Measurements from ENCODE around the gene ANO6.

The ANO6 gene

DNA sequence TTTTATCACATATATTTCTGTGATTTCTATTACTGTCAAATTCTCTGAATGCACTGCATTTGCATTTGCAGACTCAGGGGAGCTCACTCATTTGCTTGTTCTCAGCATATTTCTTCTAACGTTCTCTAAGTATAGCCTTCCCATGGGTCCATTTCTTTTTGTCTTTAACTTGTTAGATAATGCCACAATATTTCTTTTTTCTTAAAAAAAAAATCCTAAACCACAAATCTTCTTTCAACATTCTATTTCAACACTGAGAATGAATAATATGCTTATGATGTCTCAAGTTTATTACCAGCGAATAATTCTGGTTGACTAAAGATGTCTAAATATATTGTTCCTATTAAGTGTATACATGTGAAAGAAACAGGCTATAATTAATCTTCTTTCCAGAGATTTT, 200.2 kb downstream of the ANO6 start:
- Histone ChIP-seq H3K9me3 (ENCODE audit: control insufficient read depth in 1 of 2, low read length in 2 of 2) (no peaks in the 10 kb centered on the region), H3K36me3 (ENCODE audit: control insufficient read depth in 1 of 2, insufficient read depth in 2 of 2, low read length in 2 of 2) (peaks cover 33 to 52% of the 10 kb centered on the region in 2 donors)

DNA sequence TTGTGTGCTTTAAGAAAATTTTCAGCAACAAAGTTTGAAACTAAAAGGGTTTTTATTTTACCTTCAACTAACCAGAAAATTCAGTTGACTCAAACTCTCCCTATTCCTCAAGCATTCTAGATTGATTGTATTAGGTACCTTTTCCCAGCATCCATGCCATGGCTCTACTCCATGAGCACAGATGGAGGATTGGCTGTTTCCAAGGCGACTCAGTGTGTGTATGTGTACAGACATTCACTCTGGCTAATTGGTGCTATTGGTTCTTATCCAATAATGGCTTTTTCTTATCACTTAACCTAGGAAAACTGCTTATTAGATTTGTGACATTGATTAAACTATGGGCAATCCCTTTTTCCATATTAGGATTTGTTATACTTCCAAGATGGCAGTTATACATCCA, 202.6 kb downstream of the ANO6 start:
- Histone ChIP-seq H3K9ac (ENCODE audit: low read depth in 1 of 2, low read length in 2 of 2) (no peak overlapping the region), H3K27me3 (ENCODE audit: control insufficient read depth in 1 of 2, insufficient read depth in 2 of 2, low read length in 2 of 2) (no peaks in the 10 kb centered on the region), H3K36me3 (ENCODE audit: control insufficient read depth in 1 of 2, insufficient read depth in 2 of 2, low read length in 2 of 2) (peaks cover 27 to 53% of the 10 kb centered on the region in 2 donors), H3K27ac (ENCODE audit: low read depth, low read length) (no peak overlapping the region), H3K4me1 (ENCODE audit: control insufficient read depth in 1 of 2, insufficient read depth in 2 of 2, low read length in 2 of 2) (no peaks in the 10 kb centered on the region), H3K9me3 (ENCODE audit: control insufficient read depth in 1 of 2, low read length in 2 of 2) (no peaks in the 10 kb centered on the region), H3K4me3 (ENCODE audit: low read depth in 1 of 2, low read length in 2 of 2) (no peak overlapping the region)

More for the DNA sequence above, 200.2 kb downstream of the ANO6 start:
- no peak overlapping the region for H3K4me3 ChIP-seq (ENCODE audit: low read depth in 1 of 2, low read length in 2 of 2)
- no peak overlapping the region for H3K9ac ChIP-seq (ENCODE audit: low read depth in 1 of 2, low read length in 2 of 2)
- no peaks in the 10 kb centered on the region for H3K27me3 ChIP-seq (ENCODE audit: control insufficient read depth in 1 of 2, insufficient read depth in 2 of 2, low read length in 2 of 2)
- no peak overlapping the region for H3K27ac ChIP-seq (ENCODE audit: low read depth, low read length)
- H3K4me1 ChIP-seq (ENCODE audit: control insufficient read depth in 1 of 2, insufficient read depth in 2 of 2, low read length in 2 of 2) = no peaks in the 10 kb centered on the region

DNA sequence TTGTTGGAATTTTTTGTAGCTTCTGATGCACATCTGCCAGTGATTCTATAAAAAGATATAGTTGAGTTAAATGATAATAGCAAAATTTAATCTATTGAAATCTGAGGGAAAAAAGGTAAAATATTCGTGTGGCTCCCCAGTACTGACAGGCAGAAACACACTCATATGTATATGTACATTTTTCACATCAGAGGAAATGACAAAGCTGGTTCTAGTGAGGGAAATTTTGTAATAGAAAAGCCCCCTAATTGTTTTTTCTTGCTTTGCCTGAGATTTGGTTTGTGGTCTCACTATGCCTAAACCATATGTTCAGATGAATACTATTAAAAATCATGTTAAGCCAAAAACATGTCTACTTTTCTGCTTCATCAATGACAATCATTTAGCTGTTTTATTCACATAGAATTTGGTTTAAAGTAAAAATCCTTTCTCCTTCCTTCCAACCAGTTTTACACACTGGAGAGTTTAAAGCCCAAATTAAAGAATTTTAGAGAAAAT, 203.5 kb downstream of the ANO6 start:
- Histone ChIP-seq H3K4me1 (ENCODE audit: control insufficient read depth in 1 of 2, insufficient read depth in 2 of 2, low read length in 2 of 2) (no peaks in the 10 kb centered on the region), H3K4me3 (ENCODE audit: low read depth in 1 of 2, low read length in 2 of 2) (no peak overlapping the region), H3K27ac (ENCODE audit: low read depth, low read length) (no peak overlapping the region), H3K9ac (ENCODE audit: low read depth in 1 of 2, low read length in 2 of 2) (no peak overlapping the region), H3K9me3 (ENCODE audit: control insufficient read depth in 1 of 2, low read length in 2 of 2) (no peaks in the 10 kb centered on the region), H3K36me3 (ENCODE audit: control insufficient read depth in 1 of 2, insufficient read depth in 2 of 2, low read length in 2 of 2) (peaks cover 29 to 58% of the 10 kb centered on the region in 2 donors), H3K27me3 (ENCODE audit: control insufficient read depth in 1 of 2, insufficient read depth in 2 of 2, low read length in 2 of 2) (no peaks in the 10 kb centered on the region)

DNA sequence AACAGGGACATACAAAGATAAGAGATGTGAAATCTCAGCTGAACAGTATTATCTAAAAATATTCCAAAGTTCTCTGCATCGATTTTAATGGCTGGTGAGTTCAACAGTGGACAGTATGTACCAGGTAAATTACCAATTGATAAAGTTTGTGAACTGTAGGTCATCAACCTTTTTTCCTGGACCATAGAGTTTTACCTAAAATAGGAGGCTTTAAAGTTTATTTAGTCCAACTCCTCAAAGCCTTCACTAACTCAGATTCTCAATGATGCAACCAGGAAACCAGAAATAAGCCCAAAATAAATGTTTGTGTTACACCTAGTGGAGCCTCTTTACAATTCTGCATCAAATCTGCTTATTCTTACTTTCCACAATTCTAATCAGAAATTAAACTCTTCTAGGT, 205.8 kb downstream of the ANO6 start:
- H3K36me3 ChIP-seq (ENCODE audit: control insufficient read depth in 1 of 2, insufficient read depth in 2 of 2, low read length in 2 of 2) = peaks cover 29 to 57% of the 10 kb centered on the region in 2 donors
- no peak overlapping the region for H3K4me3 ChIP-seq (ENCODE audit: low read depth in 1 of 2, low read length in 2 of 2)
- no peaks in the 10 kb centered on the region for H3K9me3 ChIP-seq (ENCODE audit: control insufficient read depth in 1 of 2, low read length in 2 of 2)
- H3K27me3 ChIP-seq (ENCODE audit: control insufficient read depth in 1 of 2, insufficient read depth in 2 of 2, low read length in 2 of 2) = no peaks in the 10 kb centered on the region
- H3K9ac ChIP-seq (ENCODE audit: low read depth in 1 of 2, low read length in 2 of 2) = no peak overlapping the region
- no peaks in the 10 kb centered on the region for H3K4me1 ChIP-seq (ENCODE audit: control insufficient read depth in 1 of 2, insufficient read depth in 2 of 2, low read length in 2 of 2)
- no peak overlapping the region for H3K27ac ChIP-seq (ENCODE audit: low read depth, low read length)

GRCh38 chr12:45423931-45424330, 208.0 kb downstream of the ANO6 start:
- H3K9ac ChIP-seq (ENCODE audit: low read depth in 1 of 2, low read length in 2 of 2) = no peak overlapping the region
- H3K27ac ChIP-seq (ENCODE audit: low read depth, low read length) = no peak overlapping the region
- no peaks in the 10 kb centered on the region for H3K4me1 ChIP-seq (ENCODE audit: control insufficient read depth in 1 of 2, insufficient read depth in 2 of 2, low read length in 2 of 2)
- H3K9me3 ChIP-seq (ENCODE audit: control insufficient read depth in 1 of 2, low read length in 2 of 2) = no peaks in the 10 kb centered on the region
- H3K4me3 ChIP-seq (ENCODE audit: low read depth in 1 of 2, low read length in 2 of 2) = no peak overlapping the region
- H3K27me3 ChIP-seq (ENCODE audit: control insufficient read depth in 1 of 2, insufficient read depth in 2 of 2, low read length in 2 of 2) = no peaks in the 10 kb centered on the region
- H3K36me3 ChIP-seq (ENCODE audit: control insufficient read depth in 1 of 2, insufficient read depth in 2 of 2, low read length in 2 of 2) = peaks cover 25 to 42% of the 10 kb centered on the region in 2 donors

- H3K9ac ChIP-seq (ENCODE audit: low read depth in 1 of 2, low read length in 2 of 2) = no peak overlapping the region
- H3K4me3 ChIP-seq (ENCODE audit: low read depth in 1 of 2, low read length in 2 of 2) = no peak overlapping the region
- no peaks in the 10 kb centered on the region for H3K4me1 ChIP-seq (ENCODE audit: control insufficient read depth in 1 of 2, insufficient read depth in 2 of 2, low read length in 2 of 2)
- no peak overlapping the region for H3K27ac ChIP-seq (ENCODE audit: low read depth, low read length)
- peaks cover 29 to 46% of the 10 kb centered on the region in 2 donors for H3K36me3 ChIP-seq (ENCODE audit: control insufficient read depth in 1 of 2, insufficient read depth in 2 of 2, low read length in 2 of 2)
- no peaks in the 10 kb centered on the region for H3K27me3 ChIP-seq (ENCODE audit: control insufficient read depth in 1 of 2, insufficient read depth in 2 of 2, low read length in 2 of 2)
- no peaks in the 10 kb centered on the region for H3K9me3 ChIP-seq (ENCODE audit: control insufficient read depth in 1 of 2, low read length in 2 of 2)
Measured at GRCh38 chr12:45425426-45425825, 209.5 kb downstream of the ANO6 start.

GRCh38 chr12:45426294-45426693, 210.4 kb downstream of the ANO6 start:
- H3K36me3 ChIP-seq (ENCODE audit: control insufficient read depth in 1 of 2, insufficient read depth in 2 of 2, low read length in 2 of 2) = peaks cover 29 to 49% of the 10 kb centered on the region in 2 donors
- no peak overlapping the region for H3K4me3 ChIP-seq (ENCODE audit: low read depth in 1 of 2, low read length in 2 of 2)
- no peak overlapping the region for H3K27ac ChIP-seq (ENCODE audit: low read depth, low read length)
- H3K4me1 ChIP-seq (ENCODE audit: control insufficient read depth in 1 of 2, insufficient read depth in 2 of 2, low read length in 2 of 2) = no peaks in the 10 kb centered on the region
- H3K9me3 ChIP-seq (ENCODE audit: control insufficient read depth in 1 of 2, low read length in 2 of 2) = no peaks in the 10 kb centered on the region
- H3K9ac ChIP-seq (ENCODE audit: low read depth in 1 of 2, low read length in 2 of 2) = no peak overlapping the region
- H3K27me3 ChIP-seq (ENCODE audit: control insufficient read depth in 1 of 2, insufficient read depth in 2 of 2, low read length in 2 of 2) = no peaks in the 10 kb centered on the region

- H3K9ac ChIP-seq (ENCODE audit: low read depth in 1 of 2, low read length in 2 of 2) = no peak overlapping the region
- H3K4me1 ChIP-seq (ENCODE audit: control insufficient read depth in 1 of 2, insufficient read depth in 2 of 2, low read length in 2 of 2) = no peaks in the 10 kb centered on the region
- no peak overlapping the region for H3K4me3 ChIP-seq (ENCODE audit: low read depth in 1 of 2, low read length in 2 of 2)
- H3K9me3 ChIP-seq (ENCODE audit: control insufficient read depth in 1 of 2, low read length in 2 of 2) = no peaks in the 10 kb centered on the region
- no peak overlapping the region for H3K27ac ChIP-seq (ENCODE audit: low read depth, low read length)
- no peaks in the 10 kb centered on the region for H3K27me3 ChIP-seq (ENCODE audit: control insufficient read depth in 1 of 2, insufficient read depth in 2 of 2, low read length in 2 of 2)
- H3K36me3 ChIP-seq (ENCODE audit: control insufficient read depth in 1 of 2, insufficient read depth in 2 of 2, low read length in 2 of 2) = peaks cover 29 to 44% of the 10 kb centered on the region in 2 donors
Measured at GRCh38 chr12:45427042-45427441, 211.1 kb downstream of the ANO6 start.

- Histone ChIP-seq H3K27me3 (ENCODE audit: control insufficient read depth in 1 of 2, insufficient read depth in 2 of 2, low read length in 2 of 2) (no peaks in the 10 kb centered on the region), H3K36me3 (ENCODE audit: control insufficient read depth in 1 of 2, insufficient read depth in 2 of 2, low read length in 2 of 2) (peaks cover 20 to 36% of the 10 kb centered on the region in 2 donors), H3K4me3 (ENCODE audit: low read depth in 1 of 2, low read length in 2 of 2) (no peak overlapping the region), H3K9me3 (ENCODE audit: control insufficient read depth in 1 of 2, low read length in 2 of 2) (no peaks in the 10 kb centered on the region), H3K9ac (ENCODE audit: low read depth in 1 of 2, low read length in 2 of 2) (no peak overlapping the region), H3K27ac (ENCODE audit: low read depth, low read length) (no peak overlapping the region), H3K4me1 (ENCODE audit: control insufficient read depth in 1 of 2, insufficient read depth in 2 of 2, low read length in 2 of 2) (no peaks in the 10 kb centered on the region)
Measured at GRCh38 chr12:45429831-45430230, 213.9 kb downstream of the ANO6 start.

DNA sequence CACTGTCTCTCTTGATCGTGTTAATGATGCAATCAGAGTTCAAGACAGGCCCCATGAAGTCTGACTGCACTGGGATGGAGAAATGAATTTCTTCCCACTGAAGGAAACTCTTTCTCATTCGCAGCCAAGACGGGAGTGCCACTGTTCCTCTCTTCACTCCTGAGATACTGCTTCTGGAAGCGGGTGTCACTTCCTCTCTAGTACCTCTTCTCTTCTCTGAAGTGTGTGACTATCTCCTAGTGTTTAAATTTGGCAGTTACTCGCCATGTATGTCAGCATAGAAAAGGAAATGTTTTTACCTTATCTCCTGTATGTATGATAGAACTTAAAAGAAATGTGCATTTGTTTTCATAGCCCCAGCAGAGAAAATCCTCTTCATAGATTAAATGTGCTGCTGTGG, 215.2 kb downstream of the ANO6 start:
- Histone ChIP-seq H3K4me1 (ENCODE audit: control insufficient read depth in 1 of 2, insufficient read depth in 2 of 2, low read length in 2 of 2) (no peaks in the 10 kb centered on the region), H3K4me3 (ENCODE audit: low read depth in 1 of 2, low read length in 2 of 2) (no peak overlapping the region), H3K9ac (ENCODE audit: low read depth in 1 of 2, low read length in 2 of 2) (no peak overlapping the region), H3K36me3 (ENCODE audit: control insufficient read depth in 1 of 2, insufficient read depth in 2 of 2, low read length in 2 of 2) (peaks cover 11 to 29% of the 10 kb centered on the region in 2 donors), H3K27me3 (ENCODE audit: control insufficient read depth in 1 of 2, insufficient read depth in 2 of 2, low read length in 2 of 2) (no peaks in the 10 kb centered on the region), H3K27ac (ENCODE audit: low read depth, low read length) (no peak overlapping the region), H3K9me3 (ENCODE audit: control insufficient read depth in 1 of 2, low read length in 2 of 2) (no peaks in the 10 kb centered on the region)

DNA sequence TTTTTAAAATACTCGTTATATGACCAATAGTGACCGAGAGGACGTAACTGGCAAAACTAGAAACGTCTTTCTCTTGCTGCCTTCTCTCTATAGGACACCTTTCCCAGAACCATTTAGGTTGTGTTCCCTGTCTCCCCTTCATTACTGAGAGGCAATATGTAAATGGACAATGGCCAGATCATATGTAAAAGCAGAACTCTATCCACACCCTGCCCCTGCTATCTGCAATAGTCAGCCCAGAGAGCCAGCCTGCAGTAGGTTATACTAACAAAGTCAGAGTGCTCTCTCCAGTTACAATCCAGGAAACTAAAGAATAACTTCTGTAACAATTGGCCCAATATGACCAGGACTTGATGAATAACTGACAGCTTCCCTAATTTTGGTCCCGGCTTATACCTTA, 216.8 kb downstream of the ANO6 start:
- no peaks in the 10 kb centered on the region for H3K9me3 ChIP-seq (ENCODE audit: control insufficient read depth in 1 of 2, low read length in 2 of 2)
- peaks cover 6 to 19% of the 10 kb centered on the region in 2 donors for H3K36me3 ChIP-seq (ENCODE audit: control insufficient read depth in 1 of 2, insufficient read depth in 2 of 2, low read length in 2 of 2)
- H3K4me1 ChIP-seq (ENCODE audit: control insufficient read depth in 1 of 2, insufficient read depth in 2 of 2, low read length in 2 of 2) = no peaks in the 10 kb centered on the region
- no peak overlapping the region for H3K9ac ChIP-seq (ENCODE audit: low read depth in 1 of 2, low read length in 2 of 2)
- H3K27me3 ChIP-seq (ENCODE audit: control insufficient read depth in 1 of 2, insufficient read depth in 2 of 2, low read length in 2 of 2) = no peaks in the 10 kb centered on the region
- H3K27ac ChIP-seq (ENCODE audit: low read depth, low read length) = no peak overlapping the region
- H3K4me3 ChIP-seq (ENCODE audit: low read depth in 1 of 2, low read length in 2 of 2) = no peak overlapping the region
